Tibial artery (tissue), 4 donors: ENCODE results near the gene ADAM33.

Experiments used
- DNase-seq, 2 donors: peaks; one replicate each; pipeline ENCODE4 v3.0.0-alpha.2; 2019
- H3K27ac ChIP-seq, 2 donors: fragments of 200-600 bp; sonication (generic) in 1 of 2; 1 replicate in 1 of 2; 2 replicates in 1 of 2; pipeline ENCODE4 v1.5.1; 2018 to 2019; ENCODE audit warnings: mild to moderate bottlenecking in 1 of 2
- H3K27me3 ChIP-seq, 2 donors: fragments of 200-600 bp; sonication (generic) in 1 of 2; one replicate each; pipeline versions ENCODE4 v1.5.1 to v1.6.0; 2016 to 2019
- H3K36me3 ChIP-seq, 3 donors: fragments of 200-600 bp; sonication (generic) in 2 of 3; one replicate each; pipeline ENCODE4 v1.5.1; 2016 to 2019; ENCODE audit warnings: mild to moderate bottlenecking in 2 of 3
- H3K4me1 ChIP-seq, 4 donors: fragments of 200-600 bp; sonication (generic) in 2 of 4; 1 replicate in 3 of 4; 2 replicates in 1 of 4; pipeline ENCODE4 v1.5.1; 2016 to 2019
- H3K4me3 ChIP-seq, 2 donors: fragments of 200-600 bp; sonication (generic) in 1 of 2; 1 replicate in 1 of 2; 2 replicates in 1 of 2; pipeline ENCODE4 v1.5.1; 2018 to 2019; ENCODE audit warnings: mild to moderate bottlenecking in 2 of 2
- H3K9me3 ChIP-seq, 3 donors: fragments of 200-600 bp; sonication (generic) in 1 of 3; one replicate each; pipeline ENCODE4 v1.5.1; 2016 to 2019
- CTCF ChIP-seq, 2 experiments: fragments of 200-600 bp in 1 of 2; fragments of 450-650 bp in 1 of 2; IDR thresholded peaks; one replicate each; pipeline ENCODE4 v1.5.1; 2017 to 2019; ENCODE audit warnings: antibody characterized with exemption in 2 of 2, mild to moderate bottlenecking in 1 of 2, moderate library complexity in 1 of 2
- intact Hi-C: fragments of 100-400 bp; cut with DNase I; formaldehyde crosslinking; loops from one replicate; pipeline ENCODE4 v1.15.0; 2023; ENCODE audit warnings: low total_unique reads

The ADAM33 gene

GRCh38 chr20:3628502-3629314 lies 53.1 kb downstream of the ADAM33 start:
- intact Hi-C loops = no loop called here
- no peaks in the 10 kb centered on the region for H3K9me3 ChIP-seq
- no peak overlapping the region for H3K4me3 ChIP-seq
- peaks cover 16 to 63% (median 19%) of the 10 kb centered on the region in 3 donors for H3K36me3 ChIP-seq
- DNase-seq = no peak
- no peak for TF ChIP-seq CTCF (IDR thresholded peaks at IDR 0.05)
- H3K27me3 ChIP-seq = no peaks in the 10 kb centered on the region
- no peak overlapping the region for H3K27ac ChIP-seq
- no peaks in the 10 kb centered on the region for H3K4me1 ChIP-seq

GRCh38 chr20:3627476-3627875 lies 54.3 kb downstream of the ADAM33 start:
- H3K27me3 ChIP-seq = no peaks in the 10 kb centered on the region
- H3K4me3 ChIP-seq = no peak overlapping the region
- TF ChIP-seq CTCF (IDR thresholded peaks at IDR 0.05) = no peak
- peaks cover 14 to 61% (median 16%) of the 10 kb centered on the region in 3 donors for H3K36me3 ChIP-seq
- no peak overlapping the region for H3K27ac ChIP-seq
- H3K4me1 ChIP-seq = no peaks in the 10 kb centered on the region
- H3K9me3 ChIP-seq = no peaks in the 10 kb centered on the region
- no peak for DNase-seq
- intact Hi-C loops = no loop called here

GRCh38 chr20:3622406-3622805 lies 59.4 kb downstream of the ADAM33 start:
- no peak overlapping the region for H3K27ac ChIP-seq
- H3K4me1 ChIP-seq = no peaks in the 10 kb centered on the region
- H3K27me3 ChIP-seq = no peaks in the 10 kb centered on the region
- peaks cover 0 to 40% (median 11%) of the 10 kb centered on the region in 3 donors for H3K36me3 ChIP-seq
- no peak overlapping the region for H3K4me3 ChIP-seq
- no peak for TF ChIP-seq CTCF (IDR thresholded peaks at IDR 0.05)
- DNase-seq = no peak
- intact Hi-C loops = no loop called here
- H3K9me3 ChIP-seq = no peaks in the 10 kb centered on the region

GRCh38 chr20:3621111-3621510 lies 60.7 kb downstream of the ADAM33 start:
- no peak overlapping the region for H3K4me3 ChIP-seq
- intact Hi-C loops = no loop called here
- no peak for TF ChIP-seq CTCF (IDR thresholded peaks at IDR 0.05)
- peaks cover 4 to 38% (median 7%) of the 10 kb centered on the region in 3 donors for H3K36me3 ChIP-seq
- H3K27ac ChIP-seq = no peak overlapping the region
- no peaks in the 10 kb centered on the region for H3K27me3 ChIP-seq
- no peaks in the 10 kb centered on the region for H3K9me3 ChIP-seq
- DNase-seq = no peak
- no peaks in the 10 kb centered on the region for H3K4me1 ChIP-seq
